ENCODE data around the gene GPR84.

Gene GPR84

GRCh38 chr12:54364413-54364812 is at the start of gene GPR84:
TSS of gene GPR84 (minus strand) at chr12:54364486. CDS start at chr12:54363851, 635 bp downstream.
- peak; percentile 89 for DNase-seq

GRCh38 chr12:54413284-54414190 is 49.3 kb upstream of the GPR84 start:
- peak; percentile 83 for DNase-seq

GRCh38 chr12:54412786-54413185 is 48.5 kb upstream of the GPR84 start:
- DNase-seq: no peak

- no peak for DNase-seq
Measured at GRCh38 chr12:54412348-54412747, 48.1 kb upstream of the GPR84 start.

GRCh38 chr12:54411391-54412241 is 47.3 kb upstream of the GPR84 start:
- DNase-seq: peak; percentile 29

- DNase-seq: no peak
Measured at GRCh38 chr12:54409267-54409666, 45.0 kb upstream of the GPR84 start.

GRCh38 chr12:54407183-54407905 is 43.1 kb upstream of the GPR84 start:
- no peak for DNase-seq

- no peak for DNase-seq
Measured at GRCh38 chr12:54405573-54405972, 41.3 kb upstream of the GPR84 start.

- no peak for DNase-seq
Measured at GRCh38 chr12:54405106-54405505, 40.8 kb upstream of the GPR84 start.

- DNase-seq: no peak
Measured at GRCh38 chr12:54404061-54405004, 40.0 kb upstream of the GPR84 start.

GRCh38 chr12:54401119-54401518 is 36.8 kb upstream of the GPR84 start:
- no peak for DNase-seq

- DNase-seq: no peak
Measured at GRCh38 chr12:54398995-54399793, 34.9 kb upstream of the GPR84 start.

- no peak for DNase-seq
Measured at GRCh38 chr12:54398218-54398617, 33.9 kb upstream of the GPR84 start.

- DNase-seq: no peak
Measured at GRCh38 chr12:54397157-54397556, 32.9 kb upstream of the GPR84 start.

GRCh38 chr12:54395545-54395944 is 31.3 kb upstream of the GPR84 start:
- no peak for DNase-seq

- no peak for DNase-seq
Measured at GRCh38 chr12:54394986-54395385, 30.7 kb upstream of the GPR84 start.

- no peak for DNase-seq
Measured at GRCh38 chr12:54394281-54394719, 30.0 kb upstream of the GPR84 start.

- no peak for DNase-seq
Measured at GRCh38 chr12:54393743-54394142, 29.5 kb upstream of the GPR84 start.

GRCh38 chr12:54393207-54393609 is 28.9 kb upstream of the GPR84 start:
- DNase-seq: no peak

GRCh38 chr12:54392485-54393206 is 28.4 kb upstream of the GPR84 start:
- no peak for DNase-seq

Data from GF-D8 (cell line).